ENCODE measurements around the gene GATAD2A.
"Not testable (repeated sequence)": the region's sequence is repeated elsewhere in the genome, so short reads cannot be mapped to it uniquely, and the experiment has no call there.

Gene GATAD2A

GRCh38 chr19:19471682-19472081 lies 66.2 kb downstream of the GATAD2A start:
- no peak for DNase-seq (ENCODE audit: low read depth)
- TF ChIP-seq CTCF (conservative IDR thresholded peaks at IDR 0.05; ENCODE audit: low read length) = no peak
- no peak overlapping the region for H3K4me3 ChIP-seq (ENCODE audit: low read length)

GRCh38 chr19:19472106-19472505 lies 66.6 kb downstream of the GATAD2A start:
- not testable (repeated sequence) for DNase-seq (ENCODE audit: low read depth); H3K4me3 ChIP-seq (ENCODE audit: low read length)

- H3K4me3 ChIP-seq (ENCODE audit: low read length) = no peak overlapping the region
- no peak for DNase-seq (ENCODE audit: low read depth)
- no peak for TF ChIP-seq CTCF (conservative IDR thresholded peaks at IDR 0.05; ENCODE audit: low read length)
Observed at GRCh38 chr19:19475015-19475765, 69.7 kb downstream of the GATAD2A start.

- DNase-seq (ENCODE audit: low read depth) = no peak
- TF ChIP-seq CTCF (conservative IDR thresholded peaks at IDR 0.05; ENCODE audit: low read length) = peak; percentile 50
- no peak overlapping the region for H3K4me3 ChIP-seq (ENCODE audit: low read length)
Observed at GRCh38 chr19:19475849-19476828, 70.7 kb downstream of the GATAD2A start.

GRCh38 chr19:19477705-19478383 lies 72.4 kb downstream of the GATAD2A start:
- no peak for TF ChIP-seq CTCF (conservative IDR thresholded peaks at IDR 0.05; ENCODE audit: low read length)
- H3K4me3 ChIP-seq (ENCODE audit: low read length) = no peak overlapping the region
- DNase-seq (ENCODE audit: low read depth) = no peak

GRCh38 chr19:19480688-19481087 lies 75.2 kb downstream of the GATAD2A start:
- TF ChIP-seq CTCF (conservative IDR thresholded peaks at IDR 0.05; ENCODE audit: low read length) = no peak
- DNase-seq (ENCODE audit: low read depth) = no peak
- no peak overlapping the region for H3K4me3 ChIP-seq (ENCODE audit: low read length)

Measured in AG10803 (cell line).